T-helper 1 cell treated with Interleukin-12 subunit alpha and Interleukin-12 subunit beta and Interleukin-4 antibody, amounts not matched to agents 30 μg/mL and 1 μg/mL, for 36 hours (primary cell): ENCODE data around the gene TMEM80.

Experiments used
- H3K27ac Mint-ChIP-seq: one replicate; pipeline ENCODE4 v1.8.0; 2021; ENCODE audit warnings: mild to moderate bottlenecking, mixed read lengths
- H3K27me3 Mint-ChIP-seq: one replicate; pipeline ENCODE4 v1.8.0; 2021; ENCODE audit warnings: low read depth, mixed read lengths
- H3K36me3 Mint-ChIP-seq: one replicate; pipeline ENCODE4 v1.8.0; 2021; ENCODE audit warnings: low read depth, mixed read lengths
- H3K4me1 Mint-ChIP-seq: one replicate; pipeline ENCODE4 v1.8.0; 2021; ENCODE audit warnings: low read depth, mixed read lengths
- H3K4me3 Mint-ChIP-seq: one replicate; pipeline ENCODE4 v1.8.0; 2021; ENCODE audit warnings: mild to moderate bottlenecking, moderate library complexity, mixed read lengths
- H3K9me3 Mint-ChIP-seq: one replicate; pipeline ENCODE4 v1.8.0; 2021; ENCODE audit warnings: mixed read lengths

TMEM80 gene

DNA sequence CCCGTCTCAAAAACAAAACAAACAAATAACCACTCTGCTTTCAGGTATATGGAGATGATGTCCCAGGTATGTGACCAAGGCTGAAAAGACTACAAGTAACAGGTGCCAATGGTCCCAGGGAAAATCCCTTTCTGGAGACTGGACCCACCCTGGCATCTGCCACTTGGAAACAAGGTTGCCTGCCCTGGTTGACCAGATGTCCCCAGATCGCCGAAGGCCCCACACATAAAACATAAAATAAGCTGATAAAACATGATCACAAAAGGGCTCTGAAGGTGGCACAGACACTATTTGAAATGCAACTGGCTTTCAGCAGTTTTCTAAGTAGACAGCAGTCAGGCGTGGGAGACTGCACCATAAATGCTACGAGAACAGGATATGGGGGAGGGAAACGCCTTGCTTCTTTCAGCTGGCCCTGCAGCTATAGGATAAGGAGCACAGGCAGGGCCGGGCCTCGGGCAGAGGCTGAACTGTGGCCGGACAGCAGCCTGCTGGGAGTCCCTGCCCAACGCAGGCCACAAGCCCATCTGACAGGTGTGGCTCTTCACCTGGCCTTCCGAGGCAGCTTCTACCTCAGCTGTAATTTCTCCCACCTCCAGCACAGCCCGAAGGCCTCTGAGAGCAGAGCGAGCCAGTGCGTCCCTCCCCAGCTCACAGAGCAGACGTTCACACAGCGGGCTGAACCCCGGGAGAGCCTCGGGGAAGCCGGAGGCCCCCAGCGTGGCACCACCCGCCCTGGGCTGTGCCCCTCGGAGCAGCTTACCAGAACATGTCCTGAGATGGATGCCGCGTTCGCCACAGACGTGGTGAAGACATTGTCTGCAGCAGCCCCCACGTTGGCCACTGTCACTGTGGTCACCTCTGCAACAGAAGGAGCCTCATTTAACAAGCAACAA lies 4.6 kb upstream of the TMEM80 start:
- Mint-ChIP-seq H3K36me3 (peaks cover 9% of the 10 kb centered on the region), H3K4me3 (peak overlapping the region; percentile 18)

DNA sequence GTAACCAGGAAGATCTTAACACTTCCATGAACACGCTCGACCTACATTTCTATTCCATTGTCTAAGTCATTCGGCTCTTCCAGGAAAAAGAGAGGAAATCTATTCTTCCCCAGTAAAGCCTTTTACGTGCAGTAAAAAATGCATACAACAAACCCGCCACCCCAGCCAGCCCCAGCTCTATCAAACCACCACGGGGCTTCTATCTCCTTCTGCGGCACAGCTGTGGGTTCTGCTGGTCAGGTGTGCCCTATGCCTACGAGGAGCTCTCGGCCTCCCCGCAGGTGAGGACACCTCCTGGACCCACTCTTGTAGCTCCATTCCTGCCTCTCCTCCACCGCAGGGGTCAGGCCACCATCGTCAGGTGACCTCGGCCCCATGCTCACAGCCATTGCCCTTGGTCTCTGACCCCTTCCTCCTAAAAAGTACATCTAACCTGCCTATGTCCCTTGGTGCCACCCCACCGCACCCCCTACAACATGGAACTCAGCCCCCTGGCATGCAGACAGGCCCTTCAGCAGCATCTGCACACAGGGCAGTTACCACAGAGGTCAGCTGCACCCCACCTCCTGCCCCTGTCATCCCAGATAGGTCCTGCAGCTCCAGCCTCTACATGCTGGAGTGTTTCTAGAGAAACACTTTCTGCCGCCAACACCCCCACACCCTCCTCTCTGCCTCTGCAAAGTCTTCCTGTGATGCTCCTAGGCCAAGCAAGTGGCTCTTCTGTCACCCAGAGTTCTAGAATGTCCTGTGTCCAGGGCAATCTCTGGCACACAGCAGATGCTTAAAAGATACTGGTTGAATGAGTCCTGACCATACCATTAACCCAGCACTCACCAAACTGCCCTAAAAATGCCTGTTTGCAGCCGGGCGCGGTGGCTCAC lies 3.7 kb upstream of the TMEM80 start:
- Mint-ChIP-seq H3K36me3 (peaks cover 7% of the 10 kb centered on the region), H3K27ac (peak overlapping the region; percentile 75), H3K4me1 (peaks cover 38% of the 10 kb centered on the region)

More for the DNA sequence above, 4.6 kb upstream of the TMEM80 start:
- Mint-ChIP-seq H3K4me1 (peaks cover 32% of the 10 kb centered on the region), H3K9me3 (no peaks in the 10 kb centered on the region), H3K27me3 (no peaks in the 10 kb centered on the region), H3K27ac (peak overlapping the region; percentile 12)

DNA sequence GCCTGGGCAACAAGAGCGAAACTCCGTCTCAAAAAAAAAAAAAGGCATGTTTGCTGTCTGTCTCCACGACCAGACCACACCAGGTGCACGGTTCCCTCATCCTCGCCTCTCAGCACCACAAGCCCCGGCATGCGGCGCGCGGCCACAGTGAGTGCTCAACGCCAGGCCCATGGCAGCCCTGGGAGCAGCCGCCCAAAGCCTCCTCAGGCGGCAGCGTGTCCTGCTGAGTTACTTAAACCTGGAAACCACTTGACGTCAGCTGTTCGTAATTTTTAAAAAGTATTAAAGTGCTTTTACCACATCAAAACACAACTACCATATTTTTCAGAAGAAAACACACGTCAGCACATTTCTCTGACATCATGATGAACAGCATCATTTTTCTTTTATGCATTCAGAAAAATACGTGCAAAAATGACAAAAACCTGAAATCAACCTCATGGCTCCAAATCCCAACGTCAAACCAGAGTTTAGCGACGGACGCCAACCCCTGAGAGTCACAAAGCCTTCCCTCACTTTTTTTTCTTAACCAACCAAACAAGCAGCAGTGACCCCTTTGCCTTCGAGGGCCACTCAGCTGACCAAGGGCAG lies 2.7 kb upstream of the TMEM80 start:
- H3K27me3 Mint-ChIP-seq, result no peaks in the 10 kb centered on the region
- H3K9me3 Mint-ChIP-seq, result no peaks in the 10 kb centered on the region
- peak overlapping the region; percentile 86 for H3K4me3 Mint-ChIP-seq
- H3K27ac Mint-ChIP-seq, result peak overlapping the region; percentile 90
- H3K4me1 Mint-ChIP-seq, result peaks cover 39% of the 10 kb centered on the region
- peaks cover 2% of the 10 kb centered on the region for H3K36me3 Mint-ChIP-seq

More for the DNA sequence above, 3.7 kb upstream of the TMEM80 start:
- H3K27me3 Mint-ChIP-seq, result no peaks in the 10 kb centered on the region
- H3K4me3 Mint-ChIP-seq, result peak overlapping the region; percentile 56
- no peaks in the 10 kb centered on the region for H3K9me3 Mint-ChIP-seq

DNA sequence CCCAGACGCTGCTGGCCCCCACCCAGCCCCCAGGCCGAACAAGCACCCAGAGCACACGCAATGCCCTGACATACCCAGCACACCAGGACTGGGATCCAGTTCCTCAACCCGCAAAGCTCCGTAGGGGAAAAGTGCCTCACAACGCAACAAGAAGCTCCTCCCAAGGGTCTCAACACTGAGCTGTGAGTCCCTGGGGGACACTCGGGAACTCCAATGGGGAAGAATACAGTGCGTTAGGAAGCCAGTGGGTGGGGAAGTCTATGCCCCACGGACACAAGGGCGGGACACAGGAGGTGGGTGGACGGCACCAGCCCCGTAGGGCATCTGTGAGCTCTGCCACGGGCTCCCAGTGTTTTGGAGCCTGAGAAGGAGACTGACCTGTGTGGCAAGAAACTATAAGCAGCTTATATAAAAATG lies 2.2 kb upstream of the TMEM80 start:
- Mint-ChIP-seq H3K27me3 (no peaks in the 10 kb centered on the region), H3K4me3 (peak overlapping the region; percentile 86), H3K9me3 (no peaks in the 10 kb centered on the region), H3K27ac (peak overlapping the region; percentile 90), H3K36me3 (peaks cover 2% of the 10 kb centered on the region), H3K4me1 (peaks cover 42% of the 10 kb centered on the region)

DNA sequence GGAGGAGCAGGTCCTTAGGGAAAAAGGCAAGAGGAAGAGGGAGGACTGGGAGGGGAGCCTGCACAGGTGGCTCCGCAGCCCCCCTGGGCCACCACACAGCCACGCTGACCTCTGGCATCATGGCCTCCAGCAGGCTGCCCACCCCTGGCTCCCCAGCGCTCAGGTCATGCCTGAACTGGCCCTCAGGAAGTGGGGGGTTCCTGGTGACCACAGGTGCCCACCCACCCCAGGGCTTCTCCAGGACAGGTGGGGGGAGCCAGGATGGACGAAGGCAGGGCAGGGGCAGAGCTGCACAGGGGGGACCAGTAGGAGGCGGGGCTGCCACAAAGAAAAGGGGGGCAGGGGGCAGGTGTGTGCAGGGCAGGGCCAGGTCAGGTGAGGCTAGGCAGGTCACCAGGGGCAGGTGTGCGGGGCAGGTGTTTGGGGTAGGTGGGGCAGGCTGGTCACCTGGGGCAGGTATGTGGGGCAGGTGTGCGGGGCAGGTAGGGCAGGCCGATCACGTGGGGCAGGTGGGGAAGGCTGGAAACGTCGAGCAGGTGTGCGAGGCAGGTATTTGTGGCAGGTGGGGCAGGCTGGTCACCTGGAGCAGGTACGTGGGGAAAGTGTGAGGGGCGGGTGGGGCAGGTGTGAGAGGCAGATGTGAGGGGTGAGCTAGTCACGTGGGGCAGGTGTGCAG lies 1.6 kb upstream of the TMEM80 start:
- H3K4me1 Mint-ChIP-seq, result peaks cover 42% of the 10 kb centered on the region
- peak overlapping the region; percentile 86 for H3K4me3 Mint-ChIP-seq
- H3K36me3 Mint-ChIP-seq, result peaks cover 2% of the 10 kb centered on the region
- no peaks in the 10 kb centered on the region for H3K27me3 Mint-ChIP-seq
- peak overlapping the region; percentile 90 for H3K27ac Mint-ChIP-seq
- no peaks in the 10 kb centered on the region for H3K9me3 Mint-ChIP-seq

DNA sequence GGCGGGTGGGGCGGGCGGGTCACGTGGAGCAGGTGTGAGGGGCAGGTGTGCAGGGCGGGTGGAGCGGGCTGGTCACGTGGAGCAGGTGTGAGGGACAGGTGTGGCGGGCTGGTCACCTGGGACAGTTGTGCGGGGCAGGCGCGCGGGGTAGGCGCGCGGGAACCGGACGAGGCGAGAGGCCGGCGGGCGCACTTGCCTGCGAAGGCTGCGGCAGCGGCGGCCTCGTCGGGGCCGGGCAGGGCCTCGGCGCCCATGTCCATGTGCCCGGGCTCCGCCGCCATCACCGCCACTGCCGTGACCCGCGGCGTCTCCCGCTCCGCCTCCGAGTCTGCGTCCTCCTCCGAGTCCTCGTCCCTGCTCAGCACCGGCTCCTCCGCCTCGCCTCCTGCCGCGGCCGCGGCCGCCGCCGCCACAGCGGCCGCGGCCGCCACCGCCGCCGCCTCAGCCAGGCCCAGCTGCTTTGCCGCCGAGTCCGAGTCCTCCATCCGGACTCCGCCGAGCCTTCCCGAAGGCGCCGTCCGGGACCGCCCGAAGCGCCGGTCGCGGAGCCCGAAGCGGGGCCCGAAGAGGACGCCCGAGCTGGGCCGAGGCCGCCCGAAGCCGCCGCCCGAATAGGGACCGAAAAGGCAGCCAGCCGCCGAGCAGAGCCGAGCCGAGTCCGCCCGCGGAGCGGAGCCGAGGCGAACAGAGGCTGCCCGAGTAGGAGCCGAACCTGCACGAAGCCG lies 891 bp upstream of the TMEM80 start, which contains the start of gene DEAF1:
TSS of gene DEAF1 (minus strand) at position 660 of the 725 bp plus-strand sequence. CDS start at position 485, 175 bp downstream.
- Mint-ChIP-seq H3K4me1 (peaks cover 42% of the 10 kb centered on the region), H3K36me3 (peaks cover 2% of the 10 kb centered on the region), H3K27me3 (no peaks in the 10 kb centered on the region), H3K27ac (peak within 1 kb of the TSS; percentile 94), H3K9me3 (no peaks in the 10 kb centered on the region), H3K4me3 (peak within 1 kb of the TSS; percentile 85)

- Mint-ChIP-seq H3K9me3 (no peaks in the 10 kb centered on the region), H3K36me3 (peaks cover 2% of the 10 kb centered on the region), H3K4me3 (peak overlapping the region; percentile 85), H3K27ac (peak overlapping the region; percentile 94), H3K27me3 (no peaks in the 10 kb centered on the region), H3K4me1 (peaks cover 42% of the 10 kb centered on the region)
Observed at GRCh38 chr11:695288-695537, 403 bp upstream of the TMEM80 start.

DNA sequence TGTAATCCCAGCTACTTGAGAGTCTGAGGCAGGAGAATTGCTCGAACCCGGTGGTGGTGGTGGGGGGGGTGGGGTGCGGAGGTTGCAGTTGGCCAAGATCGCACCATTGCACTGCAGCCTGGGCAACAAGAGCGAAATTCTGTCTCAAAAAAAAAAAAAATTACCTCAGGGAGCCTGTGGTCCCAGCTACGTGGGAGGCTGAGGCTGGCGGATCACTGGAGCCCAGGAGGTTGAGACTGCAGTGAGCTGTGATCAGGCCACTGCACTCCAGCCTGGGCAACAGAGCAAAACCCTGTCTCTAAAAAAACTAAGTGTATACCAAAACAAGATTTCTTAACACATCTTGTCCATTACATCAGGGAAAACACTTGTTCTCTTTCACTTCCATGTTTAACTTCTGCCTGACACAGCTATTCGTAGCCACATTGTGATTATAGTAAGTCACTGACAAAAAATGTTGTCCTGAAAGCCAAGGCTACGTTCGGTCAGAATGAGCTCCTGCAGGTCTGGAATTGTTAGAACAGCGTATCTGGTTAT lies 1.4 kb downstream of the TMEM80 start:
- peaks cover 28% of the 10 kb centered on the region for H3K4me1 Mint-ChIP-seq
- H3K36me3 Mint-ChIP-seq, result peaks cover 7% of the 10 kb centered on the region
- no peak overlapping the region for H3K27ac Mint-ChIP-seq
- no peaks in the 10 kb centered on the region for H3K27me3 Mint-ChIP-seq
- no peaks in the 10 kb centered on the region for H3K9me3 Mint-ChIP-seq
- H3K4me3 Mint-ChIP-seq, result peak overlapping the region; percentile 85

DNA sequence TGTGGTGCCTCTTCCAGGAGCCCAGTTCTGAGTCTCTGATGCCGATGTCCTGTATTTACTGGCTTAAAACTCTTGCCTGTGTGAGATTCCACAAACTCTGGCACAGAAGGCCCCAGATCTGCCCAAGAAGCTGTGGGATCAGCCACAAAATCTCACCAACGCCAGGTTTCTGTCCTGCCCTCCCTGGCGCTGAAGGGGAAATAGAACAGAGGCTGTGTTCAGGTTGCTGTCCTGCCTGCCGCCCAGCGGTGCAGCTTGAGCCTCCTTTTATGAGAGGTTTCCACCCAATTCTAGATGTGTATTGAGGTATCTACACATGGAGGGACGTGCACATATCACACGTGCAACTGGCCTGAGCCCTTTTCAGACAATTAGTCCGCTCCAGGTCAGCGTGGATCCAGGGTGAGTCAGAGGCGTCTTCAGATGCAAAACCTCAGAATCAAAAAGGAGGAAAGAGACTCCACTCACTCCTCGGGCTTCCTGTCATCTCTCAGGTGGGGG lies 2.2 kb downstream of the TMEM80 start:
- Mint-ChIP-seq H3K4me3 (no peak overlapping the region), H3K4me1 (peaks cover 22% of the 10 kb centered on the region), H3K27me3 (no peaks in the 10 kb centered on the region), H3K9me3 (no peaks in the 10 kb centered on the region), H3K27ac (peak overlapping the region; percentile 67), H3K36me3 (peaks cover 7% of the 10 kb centered on the region)

DNA sequence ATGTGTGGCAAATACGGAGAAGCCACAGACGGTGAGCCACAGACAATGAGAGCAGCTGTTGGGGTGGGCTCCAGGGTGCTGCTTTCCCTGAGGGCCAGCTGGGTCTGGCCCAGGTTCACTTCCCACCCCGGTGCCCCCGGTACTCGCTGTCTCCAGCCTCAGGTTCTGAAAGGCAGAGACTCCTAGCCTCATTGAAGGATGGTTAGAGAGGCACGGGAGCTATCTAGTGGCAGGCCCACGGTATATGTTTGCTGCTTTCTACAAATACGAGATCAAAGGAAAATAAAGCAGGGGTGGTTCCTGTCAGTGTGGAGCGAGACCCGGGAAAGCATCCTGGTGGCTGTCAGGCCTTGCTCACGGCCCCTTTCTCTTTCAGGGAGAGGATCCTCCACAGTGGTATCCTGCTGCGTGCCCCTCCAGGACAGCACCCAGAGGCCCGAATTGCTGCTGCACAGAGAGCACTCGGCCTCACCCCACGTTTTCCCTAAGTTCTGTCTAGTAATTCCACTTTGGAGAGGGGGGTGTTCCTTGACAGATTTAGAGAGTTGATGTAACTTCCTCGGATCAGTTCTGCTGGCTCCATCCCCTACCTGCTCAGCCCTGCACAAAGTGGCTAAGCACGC lies 3.0 kb downstream of the TMEM80 start:
- Mint-ChIP-seq H3K4me1 (peaks cover 15% of the 10 kb centered on the region), H3K9me3 (no peaks in the 10 kb centered on the region), H3K4me3 (no peak overlapping the region), H3K27me3 (no peaks in the 10 kb centered on the region), H3K27ac (no peak overlapping the region), H3K36me3 (peaks cover 7% of the 10 kb centered on the region)

GRCh38 chr11:699116-699508 lies 3.5 kb downstream of the TMEM80 start:
- Mint-ChIP-seq H3K4me1 (peaks cover 13% of the 10 kb centered on the region), H3K4me3 (no peak overlapping the region), H3K9me3 (no peaks in the 10 kb centered on the region), H3K27ac (no peak overlapping the region), H3K27me3 (no peaks in the 10 kb centered on the region), H3K36me3 (peaks cover 7% of the 10 kb centered on the region)

GRCh38 chr11:699753-700152 lies 4.1 kb downstream of the TMEM80 start:
- Mint-ChIP-seq H3K4me1 (peaks cover 13% of the 10 kb centered on the region), H3K27me3 (no peaks in the 10 kb centered on the region), H3K36me3 (peaks cover 7% of the 10 kb centered on the region), H3K9me3 (no peaks in the 10 kb centered on the region), H3K4me3 (no peak overlapping the region), H3K27ac (no peak overlapping the region)
